WTC11 (cell line): ENCODE measurements around the gene OPTC.

ENCODE experiments used
- CTCF ChIP-seq: fragments of 200-600 bp; IDR thresholded peaks from 2 replicates; pipeline ENCODE4 v1.8.0; 2022; ENCODE audit warnings: antibody characterized with exemption
- E2F1 ChIP-seq: sonication (generic); formaldehyde crosslinking; IDR thresholded peaks from 2 replicates; pipeline ENCODE4 v1.8.0; 2022; ENCODE audit warnings: mild to moderate bottlenecking, missing genetic modification reagents
- MXD4 ChIP-seq: fragments of 250-450 bp; sonication (Bioruptor Pico); IDR thresholded peaks from 2 replicates; pipeline ENCODE4 v1.8.0; 2021; ENCODE audit warnings: mild to moderate bottlenecking, moderate library complexity, borderline replicate concordance
- ZNF416 ChIP-seq: fragments of 250-450 bp; sonication (Bioruptor Pico); IDR thresholded peaks from 2 replicates; pipeline ENCODE4 v1.9.0; 2021; ENCODE audit warnings: mild to moderate bottlenecking, inconsistent platforms

- TF ChIP-seq CTCF (no peak), E2F1 (CRISPR knock-in tag) (no peak), MXD4 (CRISPR knock-in tag) (no peak), ZNF416 (no peak)
Measured at GRCh38 chr1:203463469-203464062, 30.4 kb upstream of the OPTC start.
